Activated CD4-positive, alpha-beta T cell treated with anti-CD3 and anti-CD28 coated beads for 4 hours (primary cell): ENCODE measurements around the gene CST8.

Experiments used
- DNase-seq, 2 donors: peaks; one replicate each; pipeline ENCODE4 v3.0.0-alpha.2; 2020

CST8 gene

DNA sequence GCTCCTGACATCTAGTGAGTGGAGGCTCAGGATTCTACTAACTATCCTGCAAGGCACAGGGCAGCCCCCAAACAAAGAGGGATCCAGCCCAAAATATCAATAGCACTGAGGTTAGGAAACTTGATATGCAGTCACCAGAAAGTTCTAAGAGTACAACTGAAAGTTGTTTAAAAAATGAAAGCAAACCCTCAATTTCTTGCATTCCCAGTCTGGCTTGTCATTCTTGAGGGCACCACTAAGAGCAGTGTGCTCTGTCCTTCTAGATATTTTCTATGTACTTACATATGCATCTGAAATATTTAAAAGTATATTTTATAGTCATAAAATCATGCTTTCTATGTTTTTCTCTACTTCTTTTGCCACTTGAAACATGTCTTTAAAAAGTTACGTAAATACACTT lies 35.9 kb downstream of the CST8 start:
- DNase-seq, result no peak

DNA sequence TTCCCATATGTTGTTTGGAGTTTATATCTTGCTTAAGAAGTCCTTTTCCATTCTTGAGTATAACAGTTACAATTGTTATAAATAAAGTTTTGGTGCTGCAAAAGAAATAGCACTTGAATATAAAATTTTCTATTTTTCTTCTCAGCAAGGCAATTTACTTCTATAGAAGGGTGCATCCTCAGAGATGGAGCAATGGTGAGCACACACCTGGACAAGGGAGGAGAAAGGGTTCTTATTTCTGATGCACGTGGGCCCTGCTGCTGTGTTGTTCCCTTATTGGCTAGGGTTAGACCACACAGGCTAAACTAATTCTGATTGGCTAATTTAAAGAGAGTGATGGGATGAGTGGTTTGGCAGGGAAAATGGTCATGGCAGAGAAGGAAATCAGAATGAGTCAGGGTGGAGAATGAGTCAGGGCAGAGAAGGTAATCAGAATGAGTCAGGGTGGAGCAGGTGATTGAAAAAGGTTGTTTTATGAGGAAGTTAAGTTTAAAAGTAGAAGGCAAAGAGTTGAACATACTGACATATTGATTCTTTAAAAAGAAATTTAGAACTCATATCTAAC lies 38.0 kb downstream of the CST8 start:
- DNase-seq, result no peak

DNA sequence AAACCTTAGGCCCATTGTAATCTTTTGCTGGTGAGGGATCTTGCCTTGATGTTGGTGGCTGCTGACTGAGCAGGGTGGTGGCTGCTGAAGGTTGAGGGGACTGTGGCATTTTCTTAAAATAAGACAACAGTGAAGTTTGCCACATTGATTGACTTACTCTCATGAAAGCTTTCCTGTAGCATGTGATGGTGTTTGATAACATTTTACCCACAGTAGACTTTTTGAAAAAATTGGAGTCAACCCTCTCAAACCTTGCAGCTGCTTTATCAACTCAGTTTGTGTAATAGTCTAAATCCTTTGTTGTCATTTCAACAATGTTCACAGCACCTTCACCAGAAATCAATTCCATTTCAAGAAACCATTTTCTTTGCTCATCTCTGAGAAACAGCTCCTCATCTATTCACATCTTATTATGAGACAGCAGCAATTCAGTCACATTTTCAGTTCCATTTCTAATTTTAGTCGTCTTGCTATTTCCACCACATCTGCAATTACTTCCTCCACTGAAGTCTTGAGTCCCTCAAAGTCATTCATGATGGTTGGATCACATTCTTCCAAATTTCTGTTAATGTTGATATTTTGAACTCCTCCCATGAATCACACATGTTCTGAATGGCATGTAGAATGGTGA lies 40.1 kb downstream of the CST8 start:
- no peak for DNase-seq

DNA sequence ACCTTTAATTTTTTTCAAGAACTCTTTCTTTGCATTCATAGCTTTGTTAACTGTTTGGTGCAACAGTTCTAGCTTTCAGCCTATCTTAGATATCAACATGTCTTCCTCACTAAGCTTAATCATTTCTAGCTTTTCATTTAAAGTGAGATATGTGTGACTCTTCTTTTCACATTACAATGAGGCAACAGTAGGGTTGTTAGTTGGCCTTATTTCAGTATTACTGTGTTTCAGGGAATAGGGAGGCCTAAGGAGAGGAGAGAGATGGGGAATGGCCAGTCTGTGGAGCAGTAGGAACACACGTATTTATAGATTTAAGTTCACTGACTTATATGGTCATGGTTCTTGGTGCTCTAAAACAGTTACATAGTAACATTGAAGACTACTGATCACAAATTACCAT lies 41.6 kb downstream of the CST8 start:
- no peak for DNase-seq

DNA sequence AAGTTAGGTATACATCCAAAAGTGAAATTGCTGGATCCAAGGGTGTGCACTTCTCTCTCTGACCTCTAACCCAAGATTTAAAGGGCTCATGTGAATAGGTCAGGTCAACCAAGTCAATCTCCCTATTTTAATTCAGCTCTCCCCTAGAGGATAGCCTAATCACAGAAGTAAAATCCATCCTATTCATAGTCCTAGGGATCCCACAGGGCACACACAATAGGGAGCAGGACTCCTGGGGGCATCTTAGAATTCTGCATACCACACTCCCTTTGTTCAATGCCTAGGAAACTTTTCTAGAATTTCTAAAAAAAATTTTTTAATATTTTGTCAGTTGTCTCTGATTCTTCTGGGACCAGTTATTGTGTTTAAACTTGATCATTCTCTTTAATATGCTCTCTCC lies 42.2 kb downstream of the CST8 start:
- no peak for DNase-seq

DNA sequence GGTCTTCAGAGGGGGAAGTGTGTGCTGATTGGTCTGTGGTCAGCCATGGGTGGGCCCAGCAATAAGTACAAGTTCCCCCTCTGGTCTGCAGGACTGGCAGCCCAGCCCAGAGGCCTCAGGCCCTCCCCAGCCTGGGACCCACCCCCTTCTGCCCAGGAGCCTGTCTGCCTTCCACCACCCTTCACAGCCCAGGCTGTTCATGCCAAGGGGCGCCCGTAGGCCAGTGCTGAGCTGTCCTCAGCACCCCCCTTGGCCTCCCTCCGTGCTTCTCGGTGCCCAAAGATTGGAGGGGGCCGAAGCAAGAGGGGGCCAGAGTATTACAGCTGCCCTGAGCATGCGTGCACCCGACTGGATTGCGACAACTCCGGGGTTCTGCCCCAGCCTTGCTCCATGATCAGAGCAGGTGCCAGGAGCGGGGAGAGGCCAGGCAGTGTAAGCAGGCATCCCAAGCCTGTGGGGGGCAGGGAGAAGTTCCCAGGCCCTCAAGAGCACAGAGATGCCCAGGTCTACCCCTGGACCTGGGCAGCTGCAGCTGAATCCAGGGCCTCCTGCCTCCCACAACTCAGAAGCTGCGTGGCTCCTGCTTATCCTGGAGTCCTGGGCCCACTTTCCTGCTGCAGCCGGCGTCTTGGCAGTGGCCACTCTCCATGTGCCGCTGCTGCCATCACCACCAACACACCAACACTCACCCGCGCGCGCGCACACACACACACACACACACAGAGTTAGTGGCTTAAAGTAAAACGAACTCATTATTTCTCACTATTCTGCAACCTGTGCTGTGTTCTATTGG lies 44.1 kb downstream of the CST8 start:
- no peak for DNase-seq

DNA sequence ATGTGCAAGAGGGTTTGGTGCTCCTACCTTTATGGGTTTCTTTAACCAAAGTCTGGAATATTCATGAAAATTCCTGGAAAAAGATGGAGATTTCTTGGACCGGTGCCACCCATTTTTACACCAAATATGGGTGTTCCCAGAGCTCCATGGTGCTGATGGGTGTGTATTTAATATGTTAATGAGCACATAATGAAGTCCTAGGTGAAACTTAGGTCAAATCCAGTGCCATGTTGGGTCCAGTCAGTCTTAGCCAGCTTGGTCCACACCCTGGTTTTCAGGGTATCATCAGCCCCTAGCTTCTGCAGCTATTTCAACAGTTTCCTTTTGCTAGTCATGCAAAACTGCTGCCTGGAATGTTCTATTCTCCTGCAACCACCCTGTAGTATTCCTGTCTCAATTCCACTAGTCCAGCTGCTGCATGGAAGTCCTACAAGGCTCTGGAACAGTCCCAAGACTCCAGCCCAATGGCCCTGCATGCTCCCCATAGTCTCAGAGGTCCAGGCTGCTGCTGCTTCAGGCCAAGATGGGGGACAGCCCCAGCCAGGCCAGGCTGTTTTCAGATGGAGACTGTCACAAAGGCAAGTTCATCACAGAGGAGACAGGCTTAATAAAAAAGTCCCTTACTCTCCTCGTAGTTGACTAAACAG lies 45.5 kb downstream of the CST8 start:
- DNase-seq, result no peak

DNA sequence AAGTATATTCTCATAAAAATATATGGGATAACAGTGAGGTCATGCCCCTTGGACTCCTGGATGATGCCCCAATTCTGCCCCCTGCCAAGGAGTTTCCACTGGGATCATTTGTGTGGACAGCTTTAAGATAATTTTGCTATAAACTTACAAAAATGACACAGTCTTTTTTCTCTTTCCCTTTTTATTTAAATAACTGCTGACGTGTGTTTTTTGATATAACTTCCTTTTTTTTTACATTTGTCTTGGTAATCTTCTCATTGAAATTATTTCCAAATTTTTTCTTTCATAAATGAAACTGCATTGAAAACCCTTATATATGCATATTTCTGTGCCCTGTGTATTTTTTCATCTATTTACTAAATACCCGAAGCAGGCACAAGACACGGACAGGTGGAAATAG lies 46.1 kb downstream of the CST8 start:
- no peak for DNase-seq

DNA sequence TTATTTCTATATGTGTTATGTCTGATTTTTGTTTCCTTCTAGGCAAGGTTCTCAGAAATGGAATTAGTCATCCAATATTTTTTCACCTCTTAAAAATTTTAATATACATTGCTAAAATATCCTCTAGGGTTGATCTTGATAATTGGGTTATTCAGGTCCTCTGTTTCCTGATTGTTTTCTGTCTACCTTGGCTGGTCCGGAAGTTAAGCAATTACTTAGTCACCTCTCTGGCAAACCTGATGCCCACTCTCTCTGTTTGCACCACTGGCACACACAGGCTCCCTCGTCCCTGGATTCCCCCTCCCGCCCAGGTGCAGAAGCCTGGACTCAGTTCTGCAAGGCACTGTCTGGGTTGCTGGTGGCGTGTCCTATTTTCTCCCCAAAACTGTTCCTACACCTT lies 49.7 kb downstream of the CST8 start:
- DNase-seq, result no peak

DNA sequence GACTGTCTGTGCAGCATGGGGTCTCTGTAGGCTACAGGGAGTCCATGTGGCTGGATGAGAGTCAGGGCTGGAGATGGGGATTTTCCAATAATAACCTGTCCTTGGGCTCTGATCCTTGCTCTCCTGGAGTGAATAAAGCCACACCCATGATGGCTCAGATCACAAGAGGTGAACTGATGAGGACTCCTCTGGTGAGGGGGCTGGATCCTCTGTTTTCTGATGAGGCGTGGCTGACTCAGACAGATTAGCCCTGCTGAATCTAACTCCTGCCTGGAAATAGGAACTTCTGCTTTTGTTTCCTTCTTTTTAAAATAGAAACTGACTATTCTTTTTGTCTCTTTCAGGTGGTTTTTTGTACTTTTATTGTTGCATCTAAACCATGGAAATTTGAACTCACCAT lies 50.4 kb downstream of the CST8 start:
- no peak for DNase-seq

DNA sequence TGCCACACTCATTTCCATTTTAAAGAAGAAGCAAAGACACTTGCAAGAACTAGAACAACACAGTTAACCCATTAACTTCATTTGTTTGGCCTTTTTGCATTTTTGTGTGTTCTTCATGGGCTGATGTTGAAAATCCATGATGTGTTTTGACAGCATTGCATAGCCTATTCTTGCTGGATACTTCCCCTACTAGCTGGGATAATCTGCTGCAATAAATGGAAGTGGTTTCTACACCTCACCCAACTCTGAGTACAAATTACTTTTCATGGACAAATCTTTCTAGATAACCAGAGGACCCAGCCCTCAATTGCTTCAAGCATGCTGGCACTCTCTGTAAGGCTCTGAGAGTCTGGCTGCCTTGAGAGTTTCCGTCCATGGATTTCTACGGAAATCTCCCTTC lies 50.9 kb downstream of the CST8 start:
- DNase-seq, result no peak

DNA sequence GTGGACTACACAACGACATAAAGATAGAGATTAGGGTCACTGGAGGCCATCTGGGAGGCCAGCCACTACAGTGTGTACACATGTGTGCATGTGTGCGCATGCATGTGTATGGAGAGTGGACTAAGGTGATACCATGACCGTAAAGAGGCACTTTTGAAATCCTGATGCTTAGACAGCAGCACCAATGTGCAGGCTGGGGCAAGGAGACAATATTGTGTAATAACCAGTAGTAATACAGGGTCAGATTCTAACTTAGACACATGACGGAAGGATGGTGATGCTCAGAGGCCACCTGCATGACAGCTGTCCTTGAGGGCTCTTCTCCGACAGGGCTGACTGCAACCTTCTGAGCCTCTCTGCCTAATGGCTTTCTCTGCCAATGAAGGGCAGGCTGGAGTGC lies 51.9 kb downstream of the CST8 start:
- DNase-seq, result no peak

DNA sequence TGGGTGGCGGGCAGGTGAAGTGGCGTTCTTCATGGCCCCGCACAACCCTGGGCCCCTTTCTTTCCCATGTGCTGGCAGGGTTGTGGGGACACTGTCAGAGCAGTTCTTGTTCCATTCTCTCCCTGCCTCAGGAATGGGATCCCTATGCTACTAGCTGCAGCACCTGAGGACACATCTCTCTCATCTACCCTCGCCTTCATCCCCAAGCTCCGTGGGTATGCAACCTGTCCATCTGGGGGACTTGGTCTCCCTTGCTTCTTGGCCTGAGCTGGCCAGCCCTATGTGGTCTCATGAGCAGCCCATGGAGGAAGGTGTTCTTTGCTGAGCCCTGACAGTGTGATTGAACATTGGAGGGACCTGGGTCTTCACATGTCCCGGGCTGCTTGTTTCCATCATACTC lies 53.2 kb downstream of the CST8 start:
- no peak for DNase-seq
